ENCODE measurements around the gene TECPR2.

TECPR2 gene

GRCh38 chr14:102495491-102496330 is 133.0 kb downstream of the TECPR2 start:
- DNase-seq (ENCODE audit: low read depth, low spot score) = no peak

- DNase-seq (ENCODE audit: low read depth, low spot score) = no peak
Measured at GRCh38 chr14:102496331-102496691, 133.6 kb downstream of the TECPR2 start.

- DNase-seq (ENCODE audit: low read depth, low spot score) = no peak
Measured at GRCh38 chr14:102496958-102497744, 134.4 kb downstream of the TECPR2 start.

- DNase-seq (ENCODE audit: low read depth, low spot score) = no peak
Measured at GRCh38 chr14:102497998-102498677, 135.4 kb downstream of the TECPR2 start.

- no peak for DNase-seq (ENCODE audit: low read depth, low spot score)
Measured at GRCh38 chr14:102498678-102499265, 136.0 kb downstream of the TECPR2 start.

GRCh38 chr14:102499401-102500157 is 136.8 kb downstream of the TECPR2 start:
- no peak for DNase-seq (ENCODE audit: low read depth, low spot score)

GRCh38 chr14:102500158-102500662 is 137.5 kb downstream of the TECPR2 start:
- DNase-seq (ENCODE audit: low read depth, low spot score) = no peak

GRCh38 chr14:102500713-102501112 is 138.0 kb downstream of the TECPR2 start:
- DNase-seq (ENCODE audit: low read depth, low spot score) = no peak

GRCh38 chr14:102501751-102502315 is 139.1 kb downstream of the TECPR2 start:
- DNase-seq (ENCODE audit: low read depth, low spot score) = no peak

GRCh38 chr14:102502571-102502970 is 139.8 kb downstream of the TECPR2 start:
- no peak for DNase-seq (ENCODE audit: low read depth, low spot score)

GRCh38 chr14:102503641-102504327 is 141.0 kb downstream of the TECPR2 start:
- no peak for DNase-seq (ENCODE audit: low read depth, low spot score)

GRCh38 chr14:102504328-102504999 is 141.7 kb downstream of the TECPR2 start:
- DNase-seq (ENCODE audit: low read depth, low spot score) = no peak

- DNase-seq (ENCODE audit: low read depth, low spot score) = no peak
Measured at GRCh38 chr14:102505000-102505619, 142.4 kb downstream of the TECPR2 start.

- DNase-seq (ENCODE audit: low read depth, low spot score) = no peak
Measured at GRCh38 chr14:102505775-102506625, 143.3 kb downstream of the TECPR2 start.

GRCh38 chr14:102506626-102506925 is 143.8 kb downstream of the TECPR2 start:
- DNase-seq (ENCODE audit: low read depth, low spot score) = no peak

- no peak for DNase-seq (ENCODE audit: low read depth, low spot score)
Measured at GRCh38 chr14:102507081-102507856, 144.5 kb downstream of the TECPR2 start.

GRCh38 chr14:102507857-102508312 is 145.1 kb downstream of the TECPR2 start:
- no peak for DNase-seq (ENCODE audit: low read depth, low spot score)
